Osteocyte (in vitro differentiated cells): ENCODE results near the gene SCN5A. TPM values are rescaled to one million over a fixed set of nuclear protein-coding genes. Genes with fewer than 3 reads are reported as not detected.

ENCODE experiments used
- DNase-seq: peaks from one replicate; pipeline ENCODE4 v3.0.0; 2021; ENCODE audit warnings: mixed read lengths; ENCODE audit not compliant: unreplicated experiment; ENCODE audit errors: extremely low spot score
- H3K27ac Mint-ChIP-seq: one replicate; pipeline ENCODE4 v1.8.0; 2021; ENCODE audit warnings: mild to moderate bottlenecking, mixed read lengths; ENCODE audit not compliant: unreplicated experiment
- H3K27me3 Mint-ChIP-seq: one replicate; pipeline ENCODE4 v1.8.0; 2021; ENCODE audit warnings: mixed read lengths; ENCODE audit not compliant: unreplicated experiment
- H3K36me3 Mint-ChIP-seq: one replicate; pipeline ENCODE4 v1.8.0; 2021; ENCODE audit warnings: mixed read lengths; ENCODE audit not compliant: unreplicated experiment
- H3K4me1 Mint-ChIP-seq: one replicate; pipeline ENCODE4 v1.8.0; 2021; ENCODE audit warnings: mixed read lengths; ENCODE audit not compliant: unreplicated experiment
- H3K4me3 Mint-ChIP-seq: one replicate; pipeline ENCODE4 v1.8.0; 2021; ENCODE audit warnings: mild to moderate bottlenecking, moderate library complexity, mixed read lengths; ENCODE audit not compliant: unreplicated experiment
- H3K9me3 Mint-ChIP-seq: one replicate; pipeline ENCODE4 v1.8.0; 2021; ENCODE audit warnings: mixed read lengths; ENCODE audit not compliant: unreplicated experiment
- total RNA-seq: library from RNA; stranded (reverse); gene quantifications from 2 replicates; pipeline ENCODE4 v1.2.1, GENCODE V29; 2021
- TF ChIP-seq, protein P1 (sequence below): fragments of 200-600 bp; sonication (generic); IDR thresholded peaks from 2 replicates; pipeline ENCODE4 v1.5.0; 2021; ENCODE audit warnings: antibody characterized with exemption, mild to moderate bottlenecking, moderate library complexity

SCN5A gene
- total RNA-seq, 1 donor from 2014 or later = not detected

DNA sequence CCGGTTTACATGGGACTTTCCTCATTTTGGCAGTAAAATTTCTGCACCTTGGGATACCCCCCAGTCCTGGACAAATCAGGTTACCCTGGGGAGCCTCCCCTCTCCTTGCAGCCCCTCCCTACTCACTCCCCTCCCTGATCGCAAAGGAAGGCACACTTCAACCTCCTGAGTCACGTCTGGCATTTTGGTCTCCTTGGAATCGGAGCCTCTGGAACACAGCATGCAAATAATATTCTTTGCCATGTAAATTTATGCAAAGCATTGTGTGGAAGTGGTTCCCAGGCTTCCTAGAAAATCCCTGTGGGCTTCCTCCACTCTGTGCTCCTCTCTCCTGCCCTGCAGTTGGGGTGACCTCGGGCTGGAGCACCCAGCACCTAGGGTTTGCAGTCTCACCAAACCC lies 11.6 kb downstream of the SCN5A start:
- Mint-ChIP-seq H3K27me3 (peaks cover 45% of the 10 kb centered on the region), H3K27ac (no peak overlapping the region), H3K4me1 (no peaks in the 10 kb centered on the region), H3K4me3 (no peak overlapping the region), H3K36me3 (no peaks in the 10 kb centered on the region), H3K9me3 (no peaks in the 10 kb centered on the region)
- no peak for DNase-seq
- TF ChIP-seq, protein P1, sequence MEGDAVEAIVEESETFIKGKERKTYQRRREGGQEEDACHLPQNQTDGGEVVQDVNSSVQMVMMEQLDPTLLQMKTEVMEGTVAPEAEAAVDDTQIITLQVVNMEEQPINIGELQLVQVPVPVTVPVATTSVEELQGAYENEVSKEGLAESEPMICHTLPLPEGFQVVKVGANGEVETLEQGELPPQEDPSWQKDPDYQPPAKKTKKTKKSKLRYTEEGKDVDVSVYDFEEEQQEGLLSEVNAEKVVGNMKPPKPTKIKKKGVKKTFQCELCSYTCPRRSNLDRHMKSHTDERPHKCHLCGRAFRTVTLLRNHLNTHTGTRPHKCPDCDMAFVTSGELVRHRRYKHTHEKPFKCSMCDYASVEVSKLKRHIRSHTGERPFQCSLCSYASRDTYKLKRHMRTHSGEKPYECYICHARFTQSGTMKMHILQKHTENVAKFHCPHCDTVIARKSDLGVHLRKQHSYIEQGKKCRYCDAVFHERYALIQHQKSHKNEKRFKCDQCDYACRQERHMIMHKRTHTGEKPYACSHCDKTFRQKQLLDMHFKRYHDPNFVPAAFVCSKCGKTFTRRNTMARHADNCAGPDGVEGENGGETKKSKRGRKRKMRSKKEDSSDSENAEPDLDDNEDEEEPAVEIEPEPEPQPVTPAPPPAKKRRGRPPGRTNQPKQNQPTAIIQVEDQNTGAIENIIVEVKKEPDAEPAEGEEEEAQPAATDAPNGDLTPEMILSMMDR = no peak

DNA sequence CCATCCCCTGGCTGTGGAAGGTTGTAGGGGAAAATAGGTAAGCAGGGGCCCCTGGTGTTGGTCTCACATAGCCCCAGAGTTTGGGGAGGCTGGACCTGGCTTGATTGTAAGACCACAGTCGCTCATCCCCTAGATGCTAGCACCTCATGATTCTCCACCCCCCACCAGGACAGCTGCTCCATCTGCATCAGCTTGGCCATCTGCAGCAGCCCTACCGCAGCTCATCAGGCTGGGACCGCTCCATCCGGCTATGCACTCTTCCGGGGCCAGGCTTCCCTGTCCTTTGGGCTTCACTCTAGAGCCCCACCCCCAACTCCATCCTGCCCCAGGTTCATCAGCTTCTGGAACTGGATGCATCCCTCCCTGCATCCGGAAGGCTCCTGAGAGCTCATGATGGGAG lies 12.6 kb downstream of the SCN5A start:
- TF ChIP-seq, protein P1 = no peak
- Mint-ChIP-seq H3K4me1 (no peaks in the 10 kb centered on the region), H3K9me3 (no peaks in the 10 kb centered on the region), H3K36me3 (no peaks in the 10 kb centered on the region), H3K27me3 (peaks cover 37% of the 10 kb centered on the region), H3K4me3 (no peak overlapping the region), H3K27ac (no peak overlapping the region)
- no peak for DNase-seq

DNA sequence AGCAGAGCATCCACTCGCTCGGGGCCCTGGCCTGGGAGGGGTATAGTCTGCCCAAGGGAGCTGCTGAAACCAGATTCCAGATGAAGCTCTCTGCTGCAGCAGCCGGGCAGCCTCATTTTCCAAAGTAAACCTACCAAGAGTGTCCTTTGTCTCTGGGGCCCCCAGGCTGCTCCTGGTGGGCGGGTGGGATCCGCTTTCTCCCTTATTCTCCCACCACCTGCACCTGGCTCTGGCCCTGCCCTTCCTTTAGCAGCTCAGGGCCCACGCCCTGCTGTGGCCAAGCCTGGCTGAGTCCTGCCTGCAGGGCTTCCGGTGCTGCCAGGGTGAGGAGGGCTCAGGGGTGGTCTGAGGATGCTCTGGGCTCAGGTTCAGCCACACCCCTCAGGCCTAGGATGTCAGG lies 13.0 kb downstream of the SCN5A start:
- no peak for DNase-seq
- Mint-ChIP-seq H3K27me3 (peaks cover 37% of the 10 kb centered on the region), H3K36me3 (no peaks in the 10 kb centered on the region), H3K4me3 (no peak overlapping the region), H3K9me3 (no peaks in the 10 kb centered on the region), H3K27ac (no peak overlapping the region), H3K4me1 (no peaks in the 10 kb centered on the region)
- TF ChIP-seq, protein P1 = no peak

DNA sequence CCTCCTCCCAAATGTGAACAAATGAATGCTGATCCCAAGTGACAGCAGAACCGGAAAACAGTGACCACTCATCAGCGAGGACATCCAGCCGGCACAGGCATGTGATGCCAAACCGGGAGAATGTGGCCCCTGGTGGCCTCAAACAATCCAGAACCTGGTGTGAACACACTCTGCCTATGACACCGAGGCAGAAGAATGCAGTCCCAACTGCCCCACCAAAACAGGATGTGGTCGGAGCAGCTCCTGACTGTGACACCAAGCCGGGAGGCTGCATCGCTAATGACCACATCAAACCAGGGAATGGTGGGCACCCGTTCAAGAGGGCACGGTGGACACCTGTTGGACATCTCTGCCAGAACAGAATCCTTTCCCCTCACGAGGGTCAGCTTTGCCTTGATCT lies 15.4 kb downstream of the SCN5A start:
- Mint-ChIP-seq H3K27ac (no peak overlapping the region), H3K4me3 (no peak overlapping the region), H3K36me3 (no peaks in the 10 kb centered on the region), H3K27me3 (peaks cover 21% of the 10 kb centered on the region), H3K9me3 (no peaks in the 10 kb centered on the region), H3K4me1 (no peaks in the 10 kb centered on the region)
- TF ChIP-seq, protein P1 = no peak
- no peak for DNase-seq

DNA sequence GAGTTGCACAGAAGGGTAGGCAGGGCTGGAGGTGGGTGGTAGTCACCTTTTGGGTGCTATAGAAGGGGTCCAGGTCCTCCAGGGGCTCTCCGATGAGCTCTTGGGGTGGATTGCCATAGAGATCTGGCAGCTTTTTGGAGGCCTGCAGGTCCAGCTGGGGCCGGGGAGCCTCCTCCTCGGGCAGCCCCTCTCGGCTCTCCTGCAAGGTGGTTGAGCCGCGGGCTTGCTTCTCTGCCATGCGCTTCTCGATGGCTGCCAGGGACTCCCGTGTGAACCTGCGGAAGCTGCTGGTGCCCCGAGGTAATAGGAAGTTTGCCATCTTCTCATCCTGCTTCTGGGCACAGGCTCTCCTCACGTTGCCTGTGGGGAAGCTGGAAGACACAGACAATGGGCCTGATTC lies 16.5 kb downstream of the SCN5A start:
- H3K27ac Mint-ChIP-seq = no peak overlapping the region
- DNase-seq = no peak
- H3K9me3 Mint-ChIP-seq = no peaks in the 10 kb centered on the region
- no peaks in the 10 kb centered on the region for H3K4me1 Mint-ChIP-seq
- TF ChIP-seq, protein P1 = no peak
- no peaks in the 10 kb centered on the region for H3K36me3 Mint-ChIP-seq
- no peak overlapping the region for H3K4me3 Mint-ChIP-seq
- H3K27me3 Mint-ChIP-seq = peaks cover 11% of the 10 kb centered on the region
